Measurements from ENCODE around the gene EPHB1. TPM values are rescaled to one million over a fixed set of nuclear protein-coding genes. Genes with fewer than 3 reads are reported as not detected.
"Not testable (repeated sequence)": the region's sequence is repeated elsewhere in the genome, so short reads cannot be mapped to it uniquely, and the experiment has no call there.

EPHB1 gene
- polyA plus RNA-seq, 1 donor from 2014 or later: 18.7 TPM

GRCh38 chr3:134776518-134776917 is 18.5 kb upstream of the EPHB1 start:
- Histone ChIP-seq H3K9me2 (ENCODE audit: insufficient read depth, low read length) (no peaks in the 10 kb centered on the region), H2AFZ (ENCODE audit: low read depth, low read length) (no peak overlapping the region), H3K9me3 (ENCODE audit: low read length) (no peaks in the 10 kb centered on the region), H4K20me1 (ENCODE audit: insufficient read depth) (no peaks in the 10 kb centered on the region), H3F3A (ENCODE audit: insufficient read depth, low read length, poor library complexity, severe bottlenecking) (no peaks in the 10 kb centered on the region), H3K79me2 (replicated peaks; ENCODE audit: insufficient read depth, low read length) (no peaks in the 10 kb centered on the region), H3K4me2 (ENCODE audit: low read length) (no peak overlapping the region), H3K4me3 (ENCODE audit: low read length) (no peak overlapping the region), H3K27ac (ENCODE audit: low read length) (no peak overlapping the region), H3K27me3 (ENCODE audit: insufficient read depth, low read depth, low read length) (no peaks in the 10 kb centered on the region), H3K36me3 (ENCODE audit: insufficient read depth, low read length) (no peaks in the 10 kb centered on the region), H3K9ac (ENCODE audit: low read length) (no peak overlapping the region)
- TF ChIP-seq TAF1 (IDR thresholded peaks at IDR 0.05; ENCODE audit: low read depth): no peak
- no peak for TF ChIP-seq SMC3 (conservative IDR thresholded peaks at IDR 0.05; ENCODE audit: poor library complexity)

GRCh38 chr3:134777341-134777740 is 17.7 kb upstream of the EPHB1 start:
- TF ChIP-seq EP300 (conservative IDR thresholded peaks at IDR 0.05; ENCODE audit: poor library complexity, severe bottlenecking) (no peak), CTCF (IDR thresholded peaks at IDR 0.05; ENCODE audit: poor library complexity, severe bottlenecking) (no peak), MXI1 (conservative IDR thresholded peaks at IDR 0.05; ENCODE audit: poor library complexity, severe bottlenecking) (no peak), SMC3 (conservative IDR thresholded peaks at IDR 0.05; ENCODE audit: poor library complexity) (no peak), TAF1 (IDR thresholded peaks at IDR 0.05; ENCODE audit: low read depth) (no peak), EZH2 (IDR thresholded peaks at IDR 0.05; ENCODE audit: borderline replicate concordance, insufficient read depth, low read length, poor library complexity, severe bottlenecking) (no peak), RAD21 (conservative IDR thresholded peaks at IDR 0.05) (no peak), POLR2AphosphoS5 (IDR thresholded peaks at IDR 0.05) (no peak)
- TF ChIP-seq, protein P1, sequence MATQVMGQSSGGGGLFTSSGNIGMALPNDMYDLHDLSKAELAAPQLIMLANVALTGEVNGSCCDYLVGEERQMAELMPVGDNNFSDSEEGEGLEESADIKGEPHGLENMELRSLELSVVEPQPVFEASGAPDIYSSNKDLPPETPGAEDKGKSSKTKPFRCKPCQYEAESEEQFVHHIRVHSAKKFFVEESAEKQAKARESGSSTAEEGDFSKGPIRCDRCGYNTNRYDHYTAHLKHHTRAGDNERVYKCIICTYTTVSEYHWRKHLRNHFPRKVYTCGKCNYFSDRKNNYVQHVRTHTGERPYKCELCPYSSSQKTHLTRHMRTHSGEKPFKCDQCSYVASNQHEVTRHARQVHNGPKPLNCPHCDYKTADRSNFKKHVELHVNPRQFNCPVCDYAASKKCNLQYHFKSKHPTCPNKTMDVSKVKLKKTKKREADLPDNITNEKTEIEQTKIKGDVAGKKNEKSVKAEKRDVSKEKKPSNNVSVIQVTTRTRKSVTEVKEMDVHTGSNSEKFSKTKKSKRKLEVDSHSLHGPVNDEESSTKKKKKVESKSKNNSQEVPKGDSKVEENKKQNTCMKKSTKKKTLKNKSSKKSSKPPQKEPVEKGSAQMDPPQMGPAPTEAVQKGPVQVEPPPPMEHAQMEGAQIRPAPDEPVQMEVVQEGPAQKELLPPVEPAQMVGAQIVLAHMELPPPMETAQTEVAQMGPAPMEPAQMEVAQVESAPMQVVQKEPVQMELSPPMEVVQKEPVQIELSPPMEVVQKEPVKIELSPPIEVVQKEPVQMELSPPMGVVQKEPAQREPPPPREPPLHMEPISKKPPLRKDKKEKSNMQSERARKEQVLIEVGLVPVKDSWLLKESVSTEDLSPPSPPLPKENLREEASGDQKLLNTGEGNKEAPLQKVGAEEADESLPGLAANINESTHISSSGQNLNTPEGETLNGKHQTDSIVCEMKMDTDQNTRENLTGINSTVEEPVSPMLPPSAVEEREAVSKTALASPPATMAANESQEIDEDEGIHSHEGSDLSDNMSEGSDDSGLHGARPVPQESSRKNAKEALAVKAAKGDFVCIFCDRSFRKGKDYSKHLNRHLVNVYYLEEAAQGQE (IDR thresholded peaks at IDR 0.05; ENCODE audit: borderline replicate concordance): no peak

DNA sequence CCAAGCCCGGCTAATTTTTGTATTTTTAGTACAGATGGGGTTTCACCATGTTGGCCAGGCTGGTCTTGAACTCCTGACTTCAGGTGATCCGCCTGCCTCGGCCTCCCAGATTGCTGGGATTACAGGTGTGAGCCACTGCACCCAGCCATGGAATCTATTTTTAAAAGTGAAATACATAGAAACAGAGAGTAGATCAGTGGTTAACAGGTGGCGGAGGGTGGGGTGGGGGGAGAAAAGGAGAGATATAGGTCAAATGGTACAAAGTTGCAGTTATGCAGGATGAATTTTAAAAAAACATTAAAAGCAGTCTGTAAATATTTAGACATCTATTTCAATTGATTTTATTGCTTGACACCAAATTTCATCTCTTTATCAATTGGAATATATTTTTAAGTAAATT is 6.8 kb upstream of the EPHB1 start:
- not testable (repeated sequence) for H3K9me2 ChIP-seq (ENCODE audit: insufficient read depth, low read length); H2AFZ ChIP-seq (ENCODE audit: low read depth, low read length); H3K79me2 ChIP-seq (replicated peaks; ENCODE audit: insufficient read depth, low read length); H3K4me3 ChIP-seq (ENCODE audit: low read length); H3K9me3 ChIP-seq (ENCODE audit: low read length); H3K36me3 ChIP-seq (ENCODE audit: insufficient read depth, low read length); H3K4me2 ChIP-seq (ENCODE audit: low read length); H4K20me1 ChIP-seq (ENCODE audit: insufficient read depth); H3K9ac ChIP-seq (ENCODE audit: low read length); H3F3A ChIP-seq (ENCODE audit: insufficient read depth, low read length, poor library complexity, severe bottlenecking); H3K27me3 ChIP-seq (ENCODE audit: insufficient read depth, low read depth, low read length); H3K27ac ChIP-seq (ENCODE audit: low read length)

More at GRCh38 chr3:134777341-134777740, 17.7 kb upstream of the EPHB1 start:
- H4K20me1 ChIP-seq (ENCODE audit: insufficient read depth): no peaks in the 10 kb centered on the region
- no peak overlapping the region for H3K27ac ChIP-seq (ENCODE audit: low read length)
- no peaks in the 10 kb centered on the region for H3K79me2 ChIP-seq (replicated peaks; ENCODE audit: insufficient read depth, low read length)
- H3K9me3 ChIP-seq (ENCODE audit: low read length): no peaks in the 10 kb centered on the region
- H3K9me2 ChIP-seq (ENCODE audit: insufficient read depth, low read length): no peaks in the 10 kb centered on the region
- H3F3A ChIP-seq (ENCODE audit: insufficient read depth, low read length, poor library complexity, severe bottlenecking): no peaks in the 10 kb centered on the region
- H3K4me3 ChIP-seq (ENCODE audit: low read length): no peak overlapping the region
- H3K36me3 ChIP-seq (ENCODE audit: insufficient read depth, low read length): no peaks in the 10 kb centered on the region
- no peak overlapping the region for H2AFZ ChIP-seq (ENCODE audit: low read depth, low read length)
- H3K9ac ChIP-seq (ENCODE audit: low read length): no peak overlapping the region
- H3K27me3 ChIP-seq (ENCODE audit: insufficient read depth, low read depth, low read length): no peaks in the 10 kb centered on the region
- no peak overlapping the region for H3K4me2 ChIP-seq (ENCODE audit: low read length)
